HG03457 (cell line): ENCODE measurements around the gene CFTR.
"Not testable (repeated sequence)": the region's sequence is repeated elsewhere in the genome, so short reads cannot be mapped to it uniquely, and the experiment has no call there.

Experiments
- ATAC-seq: cut with Tn5 transposase; IDR thresholded peaks from one replicate; pipeline ENCODE4 v1.9.1; 2021; ENCODE audit warnings: moderate number of reproducible peaks; ENCODE audit not compliant: unreplicated experiment

Gene CFTR

DNA sequence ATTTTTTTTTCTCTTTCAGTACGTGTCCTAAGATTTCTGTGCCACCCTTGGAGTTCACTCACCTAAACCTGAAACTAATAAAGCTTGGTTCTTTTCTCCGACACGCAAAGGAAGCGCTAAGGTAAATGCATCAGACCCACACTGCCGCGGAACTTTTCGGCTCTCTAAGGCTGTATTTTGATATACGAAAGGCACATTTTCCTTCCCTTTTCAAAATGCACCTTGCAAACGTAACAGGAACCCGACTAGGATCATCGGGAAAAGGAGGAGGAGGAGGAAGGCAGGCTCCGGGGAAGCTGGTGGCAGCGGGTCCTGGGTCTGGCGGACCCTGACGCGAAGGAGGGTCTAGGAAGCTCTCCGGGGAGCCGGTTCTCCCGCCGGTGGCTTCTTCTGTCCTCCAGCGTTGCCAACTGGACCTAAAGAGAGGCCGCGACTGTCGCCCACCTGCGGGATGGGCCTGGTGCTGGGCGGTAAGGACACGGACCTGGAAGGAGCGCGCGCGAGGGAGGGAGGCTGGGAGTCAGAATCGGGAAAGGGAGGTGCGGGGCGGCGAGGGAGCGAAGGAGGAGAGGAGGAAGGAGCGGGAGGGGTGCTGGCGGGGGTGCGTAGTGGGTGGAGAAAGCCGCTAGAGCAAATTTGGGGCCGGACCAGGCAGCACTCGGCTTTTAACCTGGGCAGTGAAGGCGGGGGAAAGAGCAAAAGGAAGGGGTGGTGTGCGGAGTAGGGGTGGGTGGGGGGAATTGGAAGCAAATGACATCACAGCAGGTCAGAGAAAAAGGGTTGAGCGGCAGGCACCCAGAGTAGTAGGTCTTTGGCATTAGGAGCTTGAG, at the start of gene CFTR:
TSS of gene CFTR (plus strand) at position 801 of the 830 bp plus-strand sequence. CDS start 70 bp downstream, outside the sequence.
- no peak for ATAC-seq

DNA sequence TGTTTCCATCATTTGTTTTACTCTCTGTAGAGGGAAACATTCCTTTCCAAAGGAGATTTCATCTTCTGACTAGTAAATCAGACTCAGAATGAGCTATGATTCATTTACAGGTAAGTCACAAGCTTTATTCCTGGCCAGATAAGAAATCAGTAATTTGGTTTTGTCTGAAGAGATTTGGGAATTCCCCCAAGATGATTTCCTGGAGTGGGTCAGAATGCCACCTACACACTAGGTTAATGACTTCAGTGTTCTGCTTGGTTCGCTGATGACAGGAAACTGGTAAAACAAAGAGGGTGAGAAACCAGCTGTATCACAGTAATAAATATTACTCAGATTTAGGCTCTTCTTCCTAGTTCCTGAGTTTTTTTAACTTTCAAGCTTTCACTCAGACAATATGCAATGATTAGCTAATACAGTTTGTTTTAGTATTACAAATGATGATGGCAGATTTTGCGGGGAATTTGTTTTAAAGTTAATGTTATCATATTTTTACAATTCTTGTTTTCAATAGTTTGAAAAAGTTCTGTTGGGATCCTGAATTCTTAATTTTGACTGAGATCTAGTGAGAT, 44.3 kb upstream of the CFTR start:
- peak; percentile 97 for ATAC-seq

DNA sequence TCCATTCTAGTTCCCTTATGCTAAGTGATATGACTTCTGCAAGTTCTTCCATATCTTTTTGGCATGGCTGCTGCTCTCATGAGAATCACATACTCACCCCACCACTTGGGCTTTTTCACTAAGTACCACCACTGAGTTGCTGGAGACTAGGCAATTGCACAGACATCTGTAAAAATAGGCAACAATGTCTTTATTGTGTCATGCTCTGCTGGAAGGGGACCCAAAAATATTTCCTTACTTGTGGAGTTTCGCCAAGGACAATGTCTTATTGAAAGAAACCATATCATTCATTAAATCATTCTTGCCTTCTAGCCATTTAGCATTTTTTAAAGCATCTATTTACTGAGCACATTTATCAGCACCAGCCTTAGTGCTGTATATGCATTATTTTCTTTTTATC, 35.2 kb upstream of the CFTR start:
- no peak for ATAC-seq

DNA sequence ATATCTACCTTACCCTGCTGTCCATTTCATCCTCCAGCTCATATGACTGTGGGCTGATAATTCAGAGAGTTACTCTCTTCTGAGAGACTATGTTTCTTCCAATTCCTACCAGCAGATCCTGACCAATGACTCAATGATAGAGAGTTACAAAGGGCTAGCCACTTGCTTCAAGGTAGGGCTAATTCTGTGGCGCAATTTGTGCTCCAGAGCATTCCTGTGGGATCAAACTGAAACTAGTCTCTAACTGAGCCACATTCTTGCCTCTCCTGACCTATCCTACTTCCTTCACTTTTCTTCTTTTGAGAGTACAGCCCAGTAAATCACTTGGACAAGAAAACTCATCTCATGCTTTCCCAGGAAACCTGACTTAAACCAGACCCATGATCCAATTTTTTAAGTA, 34.6 kb upstream of the CFTR start:
- ATAC-seq = no peak

DNA sequence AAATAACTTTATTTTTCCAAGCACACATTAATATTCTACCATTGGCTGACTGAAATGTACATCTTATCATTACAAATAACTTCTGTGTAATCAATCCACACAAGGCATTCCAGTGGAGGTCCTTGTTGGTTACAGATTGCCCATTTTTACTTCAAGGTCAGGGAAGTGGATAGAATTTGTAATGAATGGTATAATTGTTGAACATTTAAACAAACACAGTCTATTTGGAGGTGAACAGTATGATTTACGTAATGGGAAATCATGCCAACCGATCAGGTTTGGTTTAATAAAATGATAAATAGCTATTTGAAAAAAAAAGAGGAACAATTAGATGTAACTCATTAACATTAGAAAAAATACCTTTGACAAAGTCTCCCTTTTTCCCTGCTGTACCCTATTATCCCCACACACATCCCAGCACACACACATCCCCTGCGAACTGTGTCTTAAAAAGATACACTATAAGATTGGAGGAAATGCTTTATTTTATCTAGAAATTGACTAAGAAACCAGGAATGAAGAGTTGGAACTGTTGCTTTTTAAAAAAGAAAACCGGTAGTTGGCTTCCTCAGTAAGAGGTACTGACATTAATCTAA, 33.5 kb upstream of the CFTR start:
- ATAC-seq = no peak

DNA sequence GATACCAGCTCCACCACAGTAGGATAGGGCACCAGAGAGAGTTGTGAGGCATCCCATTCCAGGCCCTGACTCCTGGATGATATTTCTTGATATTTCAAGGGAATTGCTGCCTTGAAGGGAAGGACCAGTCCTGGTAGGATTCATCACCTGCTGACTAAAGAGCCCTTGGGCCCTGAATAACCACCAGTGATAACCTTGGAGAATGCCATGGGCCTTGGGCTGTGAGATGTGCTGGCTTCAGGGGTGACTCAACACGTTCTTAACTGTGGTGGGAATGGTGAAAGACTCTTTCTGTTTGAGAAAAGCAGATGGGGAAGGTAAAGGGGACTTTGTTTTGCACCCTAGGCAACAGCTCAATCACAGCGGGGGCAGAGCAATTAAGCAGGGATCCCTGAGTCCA, 31.2 kb upstream of the CFTR start:
- ATAC-seq = no peak

DNA sequence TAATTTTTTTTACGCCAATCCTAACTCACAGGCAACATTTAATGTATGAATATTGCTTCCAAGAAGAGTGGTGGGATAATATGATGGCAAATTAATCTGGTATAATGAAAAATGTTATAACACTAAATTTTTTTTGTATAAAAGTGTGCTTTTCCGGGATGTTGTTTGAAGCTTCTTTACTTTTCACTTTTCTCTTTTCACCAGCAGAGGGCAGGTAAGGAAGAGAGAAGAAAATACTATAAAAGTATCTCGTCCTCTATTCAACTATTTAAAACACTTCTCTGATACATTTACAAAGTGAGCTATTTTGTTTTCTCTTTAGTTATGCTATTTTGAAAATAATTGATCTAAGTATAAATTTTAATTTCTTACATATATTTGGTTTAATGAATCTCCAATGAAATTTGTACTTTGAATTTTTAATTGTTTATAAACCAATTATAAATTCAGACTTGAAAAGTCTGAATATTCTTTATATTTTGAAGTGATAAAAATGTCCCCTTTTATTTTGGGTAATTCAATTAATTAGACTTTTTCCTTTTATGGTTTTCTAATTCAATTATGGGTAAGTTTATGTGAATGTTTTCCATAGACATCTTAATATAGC, 20.7 kb upstream of the CFTR start:
- ATAC-seq = no peak

DNA sequence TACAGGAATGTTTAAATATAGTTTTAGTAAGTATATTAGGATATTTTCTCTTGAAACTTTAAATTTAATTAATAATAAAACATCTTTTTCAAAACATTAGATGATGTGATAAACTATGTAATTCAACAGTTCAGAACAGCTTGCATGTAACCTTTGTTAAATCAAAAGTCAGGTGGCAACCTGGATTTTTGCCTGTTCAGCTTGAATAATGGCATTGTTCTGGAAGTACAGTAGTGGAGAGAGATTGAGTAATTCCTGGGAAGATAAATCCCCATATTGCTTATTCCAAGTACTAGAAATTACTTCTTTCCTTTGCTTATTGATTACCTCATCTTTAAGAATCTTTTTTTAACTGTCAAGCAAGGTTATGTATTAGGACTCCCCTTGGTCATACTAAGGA, 20.1 kb upstream of the CFTR start:
- ATAC-seq = no peak

DNA sequence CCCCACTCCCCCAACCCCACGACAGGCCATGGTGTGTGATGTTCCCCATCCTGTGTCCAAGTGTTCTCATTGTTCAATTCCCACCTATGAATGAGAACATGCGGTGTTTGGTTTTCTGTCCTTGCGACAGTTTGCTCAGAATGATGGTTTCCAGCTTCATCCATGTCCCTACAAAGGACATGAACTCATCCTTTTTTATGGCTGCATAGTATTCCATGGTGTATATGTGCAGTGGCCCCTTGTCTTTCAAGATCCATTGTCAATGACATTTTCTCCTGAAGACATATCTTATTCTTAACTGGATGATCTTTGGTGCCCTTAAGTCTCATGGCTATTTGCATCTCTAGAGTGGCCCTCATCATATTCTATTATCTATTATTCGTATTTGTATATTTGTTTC, 19.0 kb upstream of the CFTR start:
- not testable (repeated sequence) for ATAC-seq

DNA sequence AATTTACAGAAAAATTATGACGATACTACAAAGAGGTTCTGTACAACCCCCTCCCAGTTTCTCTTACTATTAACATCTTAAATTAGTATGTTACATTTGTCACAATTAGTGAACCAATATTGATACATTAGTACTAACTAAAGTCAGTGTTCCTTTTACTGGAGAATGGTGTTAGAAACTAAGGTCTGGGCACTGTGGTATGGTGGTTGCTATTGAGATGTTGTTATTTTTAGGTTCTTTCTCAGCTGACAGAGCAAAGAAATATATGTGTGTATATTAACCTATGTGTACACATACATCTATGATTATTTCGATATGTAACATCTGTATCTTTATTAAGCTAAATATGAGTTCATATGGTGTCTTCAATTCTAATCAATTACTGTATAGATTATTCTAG, 11.7 kb upstream of the CFTR start:
- ATAC-seq = no peak

DNA sequence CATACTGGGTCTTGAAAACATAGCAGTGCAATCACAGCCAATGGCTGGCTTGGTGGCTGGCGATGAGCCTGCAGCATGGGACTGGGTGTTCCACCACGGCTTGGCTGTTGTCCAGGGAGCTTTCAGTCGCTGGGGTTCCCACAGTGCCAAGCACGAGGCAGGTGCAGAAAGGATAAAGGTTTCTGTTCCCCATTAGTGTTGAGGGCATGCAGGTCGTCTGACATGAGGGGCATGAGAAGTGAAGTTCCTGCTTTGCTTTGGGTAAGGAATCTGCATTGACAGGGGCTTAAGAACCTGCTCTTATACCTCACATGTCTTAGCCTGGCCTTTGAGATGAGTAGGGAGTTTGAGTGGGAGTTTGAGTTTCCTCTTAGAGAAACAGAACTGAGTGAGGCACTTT, 9.0 kb upstream of the CFTR start:
- no peak for ATAC-seq

DNA sequence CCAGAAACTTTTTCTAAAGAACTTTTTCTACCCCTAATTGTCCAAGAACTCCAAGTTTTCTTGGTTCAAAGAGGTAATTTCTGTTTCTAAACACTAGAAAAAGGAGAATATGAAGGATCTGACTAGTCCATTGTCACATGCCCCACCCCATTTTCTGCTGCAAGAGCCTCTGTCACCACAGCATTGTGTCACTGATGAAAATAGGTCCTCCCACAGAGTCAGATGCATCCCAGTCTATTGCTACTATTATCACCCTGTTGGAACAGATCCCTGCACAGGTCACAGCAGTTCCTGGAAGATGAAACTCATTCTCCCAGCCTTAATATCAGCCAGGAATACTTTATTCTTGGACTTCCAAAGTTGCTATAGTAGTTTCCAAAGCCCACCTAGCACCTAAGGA, 7.5 kb upstream of the CFTR start:
- ATAC-seq = no peak

DNA sequence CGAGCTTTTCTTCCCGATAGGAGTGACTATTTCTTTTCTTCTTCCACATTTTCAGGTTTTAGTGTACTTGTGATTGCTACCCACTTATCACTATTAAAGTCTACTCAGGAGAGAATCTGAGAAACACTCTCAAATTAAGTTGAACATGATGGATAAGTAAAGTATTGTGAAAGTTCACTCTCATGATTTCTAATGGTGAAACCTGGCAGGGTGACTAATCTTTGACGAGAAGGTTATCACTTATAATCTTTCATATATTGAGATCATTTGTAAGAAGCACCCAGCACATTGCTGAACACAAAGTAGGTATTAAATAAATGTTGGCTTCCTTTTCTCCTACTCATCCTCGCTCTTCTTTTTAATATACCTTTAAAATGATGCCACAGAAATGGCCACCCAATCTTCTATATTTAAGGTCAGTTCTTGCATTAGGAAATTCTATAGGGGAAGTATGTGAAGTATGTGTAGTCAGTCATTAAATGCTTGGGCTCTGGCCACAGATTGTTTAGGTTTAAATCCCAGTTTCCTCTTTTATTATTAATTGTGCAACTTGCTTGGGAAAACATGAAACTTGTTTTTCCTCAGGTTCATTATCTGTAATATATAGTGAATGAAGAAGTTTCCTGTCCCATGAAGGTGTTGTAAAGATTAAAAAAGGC, 3.1 kb upstream of the CFTR start:
- no peak for ATAC-seq

DNA sequence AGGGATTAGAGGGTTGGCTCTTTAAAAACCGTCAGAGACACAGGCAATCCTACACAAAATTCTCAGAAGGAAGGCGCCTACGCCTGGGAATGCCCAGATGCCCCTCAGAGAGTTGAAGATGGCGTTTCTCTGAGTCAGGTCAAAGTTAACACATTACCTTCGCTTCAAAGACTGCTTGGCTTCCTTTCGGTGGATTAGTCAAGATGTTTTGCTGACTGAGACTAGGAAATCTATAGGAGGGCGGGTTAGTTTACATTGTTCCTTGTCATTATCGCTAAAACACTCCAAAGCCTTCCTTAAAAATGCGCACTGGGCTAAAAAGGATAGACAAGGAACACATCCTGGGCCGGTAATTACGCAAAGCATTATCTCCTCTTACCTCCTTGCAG, 995 bp upstream of the CFTR start:
- no peak for ATAC-seq

DNA sequence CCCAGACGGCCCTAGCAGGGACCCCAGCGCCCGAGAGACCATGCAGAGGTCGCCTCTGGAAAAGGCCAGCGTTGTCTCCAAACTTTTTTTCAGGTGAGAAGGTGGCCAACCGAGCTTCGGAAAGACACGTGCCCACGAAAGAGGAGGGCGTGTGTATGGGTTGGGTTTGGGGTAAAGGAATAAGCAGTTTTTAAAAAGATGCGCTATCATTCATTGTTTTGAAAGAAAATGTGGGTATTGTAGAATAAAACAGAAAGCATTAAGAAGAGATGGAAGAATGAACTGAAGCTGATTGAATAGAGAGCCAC, 184 bp downstream of the CFTR start:
- ATAC-seq = no peak

DNA sequence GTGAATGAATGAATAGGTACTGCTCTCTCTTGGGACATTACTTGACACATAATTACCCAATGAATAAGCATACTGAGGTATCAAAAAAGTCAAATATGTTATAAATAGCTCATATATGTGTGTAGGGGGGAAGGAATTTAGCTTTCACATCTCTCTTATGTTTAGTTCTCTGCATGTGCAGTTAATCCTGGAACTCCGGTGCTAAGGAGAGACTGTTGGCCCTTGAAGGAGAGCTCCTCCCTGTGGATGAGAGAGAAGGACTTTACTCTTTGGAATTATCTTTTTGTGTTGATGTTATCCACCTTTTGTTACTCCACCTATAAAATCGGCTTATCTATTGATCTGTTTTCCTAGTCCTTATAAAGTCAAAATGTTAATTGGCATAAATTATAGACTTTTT, 1.2 kb downstream of the CFTR start:
- no peak for ATAC-seq

DNA sequence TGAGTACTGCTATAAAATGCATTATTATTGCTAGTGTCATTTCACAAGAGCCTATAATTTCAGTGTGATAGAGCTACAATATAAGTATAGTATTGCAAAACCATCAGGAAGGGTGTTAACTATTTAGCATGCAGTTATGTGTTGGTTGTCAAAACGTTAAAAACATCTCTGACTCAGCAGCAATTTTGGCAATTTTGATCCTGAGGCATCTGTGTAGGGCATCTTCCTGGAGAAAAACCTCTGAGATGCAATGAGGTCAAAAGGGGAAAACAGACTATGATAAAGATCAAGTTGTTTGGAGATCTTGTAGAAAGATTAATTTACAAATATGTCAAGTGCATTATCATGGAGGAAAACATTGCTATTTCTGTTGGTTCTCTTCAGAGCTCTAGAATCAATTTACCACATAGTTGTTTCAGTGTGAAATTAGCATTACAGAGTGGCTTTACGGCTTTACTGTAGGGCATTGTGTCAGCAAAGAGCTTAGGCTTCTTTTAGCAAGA, 5.3 kb downstream of the CFTR start:
- no peak for ATAC-seq

DNA sequence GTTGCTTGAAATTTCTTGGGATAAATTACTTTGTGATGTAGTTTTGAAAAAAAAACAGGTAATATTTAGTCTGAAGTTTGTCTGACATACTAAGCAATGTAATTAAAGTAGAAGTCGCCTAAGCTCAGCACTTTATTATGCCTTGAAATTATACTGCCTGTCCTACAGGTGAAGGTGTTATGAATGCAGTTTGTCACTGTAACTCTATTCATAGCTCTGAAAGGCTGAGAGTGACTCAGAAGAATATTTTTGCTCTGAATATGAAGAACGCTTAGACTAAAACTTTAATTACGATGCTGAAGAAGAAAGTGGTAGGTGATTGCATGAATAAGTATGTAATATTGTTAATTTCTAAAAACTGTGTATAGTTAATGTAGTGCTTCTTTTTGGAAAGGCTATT, 9.2 kb downstream of the CFTR start:
- ATAC-seq = no peak

DNA sequence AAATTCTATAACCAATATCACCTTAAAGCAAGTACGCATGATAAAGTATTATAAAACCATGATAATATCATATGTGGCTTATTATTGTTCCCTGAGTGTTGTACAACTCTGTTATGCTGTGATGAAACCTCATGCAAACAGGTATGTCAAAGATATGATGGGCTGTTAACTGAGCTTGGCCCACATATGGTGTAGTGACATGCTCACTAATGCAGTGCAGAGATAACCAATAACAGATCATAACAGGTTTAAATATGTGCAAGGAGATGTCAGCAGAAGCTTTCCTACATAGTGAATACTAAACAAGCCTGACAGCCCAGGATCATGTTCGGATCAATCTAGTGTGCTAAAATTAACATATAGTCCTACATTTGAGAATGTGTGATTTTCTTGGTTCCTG, 9.6 kb downstream of the CFTR start:
- ATAC-seq = no peak

DNA sequence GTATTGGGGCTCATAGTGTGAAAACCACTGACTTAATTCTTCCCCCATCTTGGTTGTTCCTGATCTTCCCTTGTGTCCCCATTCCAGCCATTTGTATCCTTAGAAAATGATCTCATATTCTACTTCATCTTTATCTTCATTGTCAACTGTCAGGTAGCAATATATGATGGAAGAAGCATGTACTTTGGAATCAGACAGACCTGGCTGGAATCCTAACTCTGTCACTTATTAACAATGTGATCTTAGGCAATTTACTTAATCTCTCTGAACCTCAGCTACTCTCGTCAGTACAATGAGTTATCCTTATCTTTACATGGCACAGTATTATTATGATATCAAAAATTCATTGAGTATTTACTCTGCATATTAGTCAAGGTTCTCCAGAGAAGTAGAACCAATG, 10.1 kb downstream of the CFTR start:
- no peak for ATAC-seq

DNA sequence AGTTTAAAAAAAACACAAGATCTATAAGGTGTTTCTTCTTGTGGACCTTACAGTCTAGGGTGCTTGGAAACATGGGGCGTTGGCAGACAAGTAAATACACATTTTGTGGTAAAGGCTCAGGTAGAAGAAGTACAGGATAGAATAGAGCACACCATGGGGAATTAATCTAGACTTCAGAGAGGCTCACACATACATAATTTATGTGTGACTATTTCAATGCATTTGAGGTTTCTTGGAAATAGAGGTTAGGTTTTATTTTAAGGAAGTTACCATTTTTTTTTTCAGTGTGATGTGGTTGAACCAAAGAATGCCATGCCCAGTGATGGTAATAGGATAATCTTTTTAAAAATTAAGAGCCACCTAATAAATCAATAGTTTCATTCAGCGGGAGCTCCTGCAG, 12.8 kb downstream of the CFTR start:
- ATAC-seq = no peak

DNA sequence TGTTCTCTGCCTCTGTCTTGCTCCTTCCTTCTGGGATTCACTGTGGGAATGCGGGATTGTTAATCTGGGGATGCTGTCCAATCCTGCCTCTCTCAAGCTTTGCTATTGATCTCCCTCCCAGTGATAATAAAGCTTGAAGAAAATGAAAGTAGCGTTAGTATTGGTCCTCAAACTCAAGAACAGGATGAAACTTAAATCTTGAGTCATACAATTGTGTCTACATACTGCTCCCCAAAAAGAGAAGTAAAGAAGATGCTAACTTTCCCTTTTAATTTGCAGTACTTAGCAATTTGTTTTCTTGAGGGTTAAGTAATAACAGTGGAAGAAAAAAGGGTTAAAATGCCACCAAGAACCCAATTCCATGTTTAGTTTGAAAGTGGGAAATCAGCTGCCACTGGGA, 13.6 kb downstream of the CFTR start:
- ATAC-seq = no peak
